Skin epidermis (tissue), 12 donors: ENCODE data around the gene MSTN.
"Not testable (repeated sequence)": the region's sequence is repeated elsewhere in the genome, so short reads cannot be mapped to it uniquely, and the experiment has no call there.

Experiments used
- H3K27ac ChIP-seq, 21 experiments: fragments of 200-600 bp; sonication (generic) in 11 of 21; one replicate each; pipeline ENCODE4 v1.5.0; 2020; ENCODE audit warnings: mild to moderate bottlenecking in 3 of 21, inconsistent platforms in 2 of 21, moderate library complexity in 2 of 21
- H3K4me3 ChIP-seq, 7 experiments: fragments of 200-600 bp; sonication (generic) in 2 of 7; one replicate each; pipeline ENCODE4 v1.5.0; 2020; ENCODE audit warnings: inconsistent platforms in 2 of 7, mild to moderate bottlenecking in 2 of 7, moderate library complexity in 1 of 7

Gene MSTN

DNA sequence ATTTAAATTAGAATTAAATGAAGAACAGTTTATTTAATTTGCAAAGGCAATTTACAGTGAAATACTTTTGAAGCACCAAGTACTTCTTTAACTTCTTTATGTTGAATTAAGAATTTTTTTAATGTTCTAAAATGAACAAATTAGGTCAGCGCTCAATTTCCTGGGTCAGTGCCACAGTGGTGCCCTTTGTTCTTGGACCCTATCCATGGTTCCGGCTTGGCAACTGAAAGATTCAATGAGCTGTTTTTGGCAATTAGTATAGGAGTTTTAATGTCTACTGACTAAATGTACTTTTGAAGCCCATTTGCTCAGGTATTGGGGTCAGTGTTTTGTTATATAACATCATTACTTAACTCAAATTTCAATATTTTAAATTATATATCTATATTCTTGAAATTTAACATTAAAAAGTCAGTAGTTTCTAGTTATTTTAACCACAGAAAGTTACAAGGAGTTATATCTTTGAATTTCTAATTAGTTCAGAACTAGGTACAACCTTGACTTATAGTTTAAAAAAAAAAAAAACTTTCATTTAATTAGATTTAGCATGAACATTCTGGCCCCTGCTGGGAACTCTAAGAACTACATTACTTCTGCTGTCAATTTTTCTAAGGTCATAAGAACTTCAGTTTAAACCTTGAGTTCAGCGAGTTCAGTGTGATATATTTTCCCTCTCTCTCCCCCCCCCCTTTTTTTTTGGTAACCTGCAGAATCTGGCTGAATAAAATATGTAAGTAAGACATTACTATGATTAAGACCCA lies 7.6 kb upstream of the MSTN start:
- no peak overlapping the region for H3K4me3 ChIP-seq
- H3K27ac ChIP-seq = no peak overlapping the region

DNA sequence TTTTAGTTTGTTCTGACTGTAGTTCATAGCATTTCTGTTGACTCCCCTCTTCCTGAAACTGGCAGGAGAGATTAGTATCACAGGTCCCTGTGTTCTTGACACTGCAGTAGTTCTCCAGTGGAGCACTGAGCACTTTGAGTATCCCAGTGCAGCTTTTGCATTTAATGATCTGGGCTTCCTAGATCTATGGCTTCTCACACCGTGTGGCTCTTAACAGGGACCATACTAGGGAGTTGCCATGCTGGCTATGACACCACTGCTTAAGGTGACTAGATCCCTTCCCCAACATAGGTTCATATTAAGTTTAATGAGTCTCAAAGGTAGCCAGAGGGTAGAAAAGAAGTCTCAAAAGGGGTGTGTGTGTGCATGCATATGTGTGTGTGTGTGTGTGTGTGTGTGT lies 6.2 kb upstream of the MSTN start:
- no peak overlapping the region for H3K4me3 ChIP-seq
- no peak overlapping the region for H3K27ac ChIP-seq

DNA sequence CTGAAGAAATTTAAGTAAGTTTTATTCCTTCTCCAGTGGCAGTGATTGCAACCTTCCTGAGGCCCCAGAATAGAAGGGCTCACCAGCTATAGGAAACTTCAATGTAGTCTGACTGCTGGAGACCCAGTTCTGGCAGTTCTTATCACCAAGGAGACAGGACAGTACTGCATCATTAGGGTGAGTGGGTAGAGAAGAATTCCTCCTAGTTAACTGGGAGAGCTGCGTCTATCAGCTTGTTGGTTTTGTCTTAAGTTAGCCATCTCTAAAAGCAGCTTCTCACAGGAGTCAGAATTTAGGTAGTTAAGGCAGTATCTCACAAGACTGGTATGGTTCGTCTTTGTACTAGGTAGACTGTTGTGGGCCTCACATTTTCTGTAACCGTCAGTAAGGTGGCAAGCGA lies 3.3 kb upstream of the MSTN start:
- Histone ChIP-seq H3K4me3 (no peak overlapping the region), H3K27ac (no peak overlapping the region)

DNA sequence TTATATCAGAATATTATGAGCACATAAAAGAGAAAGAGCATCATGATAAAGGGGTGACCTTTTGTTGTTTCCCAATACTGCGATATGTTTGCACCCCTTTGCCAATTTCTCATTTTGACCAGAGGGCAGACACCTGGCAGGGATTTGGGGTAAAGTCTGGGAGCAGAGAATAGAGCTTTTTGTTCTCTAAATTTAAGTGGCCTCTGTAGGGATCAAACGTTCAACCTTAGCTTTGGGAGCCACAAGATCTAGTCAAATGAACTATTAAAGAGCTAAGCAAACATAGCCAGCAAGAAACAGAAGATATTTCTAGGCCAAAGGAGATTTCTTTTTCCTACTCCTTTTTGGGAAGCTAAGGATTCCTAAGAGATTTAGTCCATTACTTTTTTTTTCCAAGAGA lies 1.1 kb upstream of the MSTN start:
- no peak overlapping the region for H3K27ac ChIP-seq
- H3K4me3 ChIP-seq = no peak overlapping the region

DNA sequence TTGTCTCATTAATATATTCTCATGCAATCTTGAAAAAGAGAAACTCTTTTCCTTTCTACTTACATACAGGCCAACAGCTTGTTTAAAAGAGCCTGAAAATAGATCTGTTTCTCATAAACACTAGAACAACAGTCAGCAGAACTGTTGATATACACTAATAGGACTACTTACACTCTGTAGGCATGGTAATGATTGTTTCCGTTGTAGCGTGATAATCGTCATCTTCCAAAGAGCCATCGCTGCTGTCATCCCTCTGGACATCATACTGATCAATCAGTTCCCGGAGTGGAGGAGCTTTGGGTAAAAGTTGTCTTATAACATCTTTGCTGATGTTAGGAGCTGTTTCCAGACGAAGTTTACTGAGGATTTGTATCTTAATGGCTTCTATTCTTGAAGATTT lies 476 bp downstream of the MSTN start:
- H3K4me3 ChIP-seq = no peak overlapping the region
- H3K27ac ChIP-seq = peak overlapping the region in 1 of 21 experiments; percentile 9

DNA sequence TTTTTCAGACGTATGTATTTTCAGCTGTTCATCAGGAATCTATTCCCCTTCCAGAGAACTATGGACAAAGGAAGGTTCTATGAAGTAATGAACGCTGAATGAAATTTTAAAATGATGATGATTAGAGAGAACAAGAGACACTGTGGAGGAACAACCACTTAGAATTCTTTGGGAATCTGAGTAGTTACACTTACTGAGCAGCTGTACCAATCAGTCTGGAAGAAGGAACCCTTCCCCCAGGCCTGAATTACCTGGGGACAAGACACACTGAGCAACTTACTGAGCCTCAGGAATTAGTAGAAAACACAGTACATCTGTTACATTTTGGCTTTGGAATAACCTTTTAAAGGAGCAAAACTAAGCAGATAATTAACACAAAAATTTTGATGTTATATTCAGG lies 1.9 kb downstream of the MSTN start:
- H3K27ac ChIP-seq = no peak overlapping the region
- H3K4me3 ChIP-seq = no peak overlapping the region

DNA sequence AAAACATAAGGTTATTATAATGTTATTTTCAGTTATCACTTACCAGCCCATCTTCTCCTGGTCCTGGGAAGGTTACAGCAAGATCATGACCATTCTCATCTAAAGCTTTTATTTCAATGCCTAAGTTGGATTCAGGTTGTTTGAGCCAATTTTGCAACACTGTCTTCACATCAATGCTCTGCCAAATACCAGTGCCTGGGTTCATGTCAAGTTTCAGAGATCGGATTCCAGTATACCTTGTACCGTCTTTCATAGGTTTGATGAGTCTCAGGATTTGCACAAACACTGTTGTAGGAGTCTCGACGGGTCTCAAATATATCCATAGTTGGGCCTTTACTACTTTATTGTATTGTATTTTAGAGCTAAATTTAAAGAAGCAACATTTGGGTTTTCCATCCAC lies 2.5 kb downstream of the MSTN start:
- Histone ChIP-seq H3K27ac (no peak overlapping the region), H3K4me3 (no peak overlapping the region)

DNA sequence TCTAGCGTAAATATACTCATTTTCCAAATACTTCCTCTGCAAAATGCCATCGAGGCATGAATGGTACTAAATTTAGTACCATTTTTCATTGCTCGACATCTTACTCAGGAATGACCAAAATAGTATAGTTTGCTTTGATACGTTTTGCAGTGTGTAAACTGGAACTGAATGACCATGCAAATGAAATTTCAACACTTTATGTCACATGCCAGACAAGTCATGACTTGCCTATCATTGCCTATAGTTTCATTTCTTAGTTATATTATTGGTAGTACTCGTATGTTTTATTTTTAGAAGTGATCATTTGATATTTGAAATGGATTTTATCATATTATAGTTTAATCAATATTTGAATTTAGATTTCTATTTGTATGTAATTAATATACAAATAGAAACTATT lies 9.1 kb downstream of the MSTN start:
- H3K4me3 ChIP-seq = no peak overlapping the region

DNA sequence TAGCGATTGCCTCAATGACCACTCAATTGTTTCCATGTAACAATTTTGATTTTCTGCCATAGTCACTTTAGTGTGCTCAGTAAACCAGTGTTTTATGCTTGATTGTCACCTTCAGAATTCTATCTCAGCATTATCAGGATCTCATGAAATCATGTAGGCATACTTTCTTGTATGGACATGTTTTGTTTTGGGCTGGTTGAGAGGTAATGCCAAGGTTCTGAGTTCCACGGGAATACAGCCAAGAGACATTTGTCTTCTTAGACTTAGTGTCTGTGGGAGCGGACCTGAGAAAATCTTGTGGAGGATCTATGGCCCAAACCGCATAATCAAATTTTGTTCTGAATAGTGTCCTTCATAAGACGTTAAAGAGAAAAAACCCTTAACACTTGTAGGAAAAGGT lies 10.2 kb downstream of the MSTN start:
- Histone ChIP-seq H3K27ac (no peak overlapping the region), H3K4me3 (no peak overlapping the region)

More for the DNA sequence above, 9.1 kb downstream of the MSTN start:
- H3K27ac ChIP-seq = no peak overlapping the region

DNA sequence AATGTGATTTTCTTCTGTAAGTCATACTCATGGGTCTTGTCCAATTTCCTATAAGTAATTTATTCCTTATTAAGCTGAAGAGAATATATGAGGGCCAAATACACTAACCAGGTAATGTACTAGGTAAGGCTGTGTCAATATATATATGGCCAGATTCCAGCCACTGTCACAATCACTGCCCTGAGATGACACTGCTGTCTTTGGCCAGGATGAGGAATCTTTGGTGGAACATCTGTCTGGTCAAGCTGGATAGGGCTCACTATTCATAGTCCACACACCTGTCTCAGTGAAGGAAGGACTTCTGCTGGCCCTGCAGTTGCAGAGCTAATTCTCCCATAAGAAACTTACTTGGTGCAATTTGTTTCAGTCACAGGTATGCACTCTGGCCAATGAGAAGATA lies 11.3 kb downstream of the MSTN start:
- Histone ChIP-seq H3K4me3 (no peak overlapping the region), H3K27ac (no peak overlapping the region)

DNA sequence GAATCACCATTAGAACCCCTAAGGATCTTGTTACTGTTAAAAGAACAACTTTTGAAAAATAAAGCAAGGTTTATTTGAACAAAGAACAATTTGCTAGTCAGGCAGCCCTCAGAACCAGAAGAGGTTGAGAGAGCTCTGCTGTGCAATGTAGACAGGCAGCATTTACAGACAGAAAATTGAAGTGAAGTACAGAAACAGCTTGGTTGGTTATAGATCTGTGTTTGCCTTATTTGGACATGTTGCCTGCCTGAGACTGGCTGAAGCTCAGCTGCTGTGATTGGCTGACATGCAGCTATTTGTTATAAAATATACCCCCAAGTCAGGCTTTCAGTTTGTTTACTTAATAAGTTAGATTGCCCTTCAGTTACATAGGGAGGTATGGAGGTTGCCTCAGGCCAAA lies 12.5 kb downstream of the MSTN start:
- H3K4me3 ChIP-seq = no peak overlapping the region
- no peak overlapping the region for H3K27ac ChIP-seq

DNA sequence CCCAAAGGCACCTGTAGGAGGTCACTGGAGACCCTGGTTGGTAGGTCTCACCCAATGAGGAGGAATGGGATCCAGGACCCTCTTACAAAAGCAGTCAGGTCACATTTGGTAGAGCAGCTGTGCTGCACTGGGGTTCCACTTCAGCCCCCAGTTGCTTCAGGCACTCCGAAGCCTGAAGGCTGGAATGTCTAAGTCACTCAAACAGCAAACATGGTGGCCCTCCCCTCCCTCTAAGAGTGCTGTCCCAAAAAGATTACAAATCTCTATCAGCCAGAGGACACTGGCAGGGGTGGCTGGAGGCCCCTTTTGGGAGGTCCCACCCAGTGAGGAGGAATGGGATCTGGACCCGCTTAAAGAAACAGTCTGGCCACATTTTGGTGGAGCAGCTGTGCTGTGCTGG lies 17.7 kb downstream of the MSTN start:
- H3K4me3 ChIP-seq = no peak overlapping the region
- H3K27ac ChIP-seq = no peak overlapping the region

DNA sequence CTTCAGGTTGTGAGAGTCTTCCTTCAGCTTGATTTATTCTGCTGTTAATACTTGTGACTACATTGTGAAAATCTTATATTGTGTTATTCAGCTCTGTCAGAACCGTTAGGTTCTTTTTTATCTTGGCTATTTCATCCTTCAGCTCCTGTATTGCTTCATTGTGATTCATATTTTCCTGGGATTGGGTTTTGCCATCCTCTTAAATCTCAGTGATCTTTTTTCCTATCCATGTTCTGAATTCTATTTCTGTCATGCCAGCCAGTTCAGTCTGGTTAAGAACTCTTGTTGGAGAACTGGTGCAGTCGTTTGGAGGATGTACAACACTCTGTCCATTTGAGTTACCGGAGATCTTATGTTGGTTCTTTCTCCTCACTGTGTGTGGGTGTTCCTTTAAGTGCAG lies 19.1 kb downstream of the MSTN start:
- Histone ChIP-seq H3K27ac (no peak overlapping the region), H3K4me3 (no peak overlapping the region)

DNA sequence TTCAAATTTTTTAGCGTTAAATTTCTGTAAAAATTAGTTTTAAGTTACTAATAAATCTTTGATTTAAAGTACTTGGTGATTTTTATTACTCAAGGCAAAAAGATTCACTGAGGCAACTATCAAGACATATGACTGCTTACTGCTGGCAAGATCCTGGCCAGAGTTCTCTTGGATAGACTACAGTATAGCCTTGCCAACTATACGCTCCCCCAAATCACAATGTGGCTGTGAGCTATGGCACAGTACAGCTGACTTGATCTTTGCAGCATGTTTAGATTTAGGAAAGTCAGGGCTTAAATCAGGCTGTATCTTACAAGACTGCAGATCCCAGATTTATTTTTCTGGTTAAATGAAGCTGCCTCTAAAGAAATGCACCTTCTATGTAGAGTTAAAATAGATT lies 26.5 kb downstream of the MSTN start:
- no peak overlapping the region for H3K4me3 ChIP-seq

DNA sequence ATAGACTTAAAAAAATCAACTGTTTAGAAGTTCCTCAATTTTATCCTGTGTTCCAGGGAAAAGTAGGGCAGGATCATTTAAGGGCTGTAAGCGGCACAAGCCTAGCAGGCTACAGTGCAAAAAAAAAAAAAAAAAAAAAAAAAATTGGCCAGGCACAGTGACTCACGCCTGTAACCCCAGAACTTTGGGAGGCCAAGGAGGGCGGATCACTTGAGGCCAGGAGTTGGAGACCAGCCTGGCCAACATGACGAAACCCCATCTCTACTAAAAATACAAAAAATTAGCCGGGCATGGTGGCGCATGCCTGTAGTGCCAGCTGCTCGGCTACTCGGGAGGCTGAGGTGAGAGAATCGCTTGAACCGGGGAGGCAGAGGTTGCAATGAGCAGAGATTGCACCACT lies 28.1 kb downstream of the MSTN start:
- H3K27ac ChIP-seq = not testable (repeated sequence)

More for the DNA sequence above, 26.5 kb downstream of the MSTN start:
- no peak overlapping the region for H3K27ac ChIP-seq

DNA sequence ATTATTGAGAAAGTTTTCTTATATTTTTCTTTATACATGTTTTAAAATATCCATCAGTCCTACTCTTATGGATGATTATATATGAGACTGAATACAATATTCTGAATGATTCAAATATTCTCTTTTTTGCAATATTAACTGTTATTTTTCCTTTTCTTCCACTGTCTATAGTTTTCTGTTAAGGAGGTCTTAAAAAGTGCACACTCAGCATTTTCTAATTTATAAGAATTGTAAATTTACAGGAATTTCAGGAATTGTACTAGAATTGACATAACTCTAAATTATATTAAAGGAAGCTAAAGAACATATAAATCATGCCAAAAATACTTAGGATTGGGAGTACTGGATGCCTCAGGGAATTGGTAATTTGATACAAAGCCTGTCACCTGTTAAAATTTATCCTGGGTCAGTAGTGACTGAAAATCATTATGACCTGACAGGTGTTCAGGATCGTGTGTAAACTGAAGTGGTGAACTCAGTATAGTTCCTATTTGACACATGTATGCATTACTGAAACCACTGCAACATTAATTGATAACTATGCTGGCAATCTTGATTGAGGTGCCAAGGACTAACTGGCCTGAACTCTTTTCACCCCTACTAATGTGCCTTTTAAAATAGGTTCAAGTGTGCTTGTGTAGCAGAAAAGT lies 30.4 kb downstream of the MSTN start:
- H3K27ac ChIP-seq = no peak overlapping the region
- no peak overlapping the region for H3K4me3 ChIP-seq

More for the DNA sequence above, 28.1 kb downstream of the MSTN start:
- not testable (repeated sequence) for H3K4me3 ChIP-seq

DNA sequence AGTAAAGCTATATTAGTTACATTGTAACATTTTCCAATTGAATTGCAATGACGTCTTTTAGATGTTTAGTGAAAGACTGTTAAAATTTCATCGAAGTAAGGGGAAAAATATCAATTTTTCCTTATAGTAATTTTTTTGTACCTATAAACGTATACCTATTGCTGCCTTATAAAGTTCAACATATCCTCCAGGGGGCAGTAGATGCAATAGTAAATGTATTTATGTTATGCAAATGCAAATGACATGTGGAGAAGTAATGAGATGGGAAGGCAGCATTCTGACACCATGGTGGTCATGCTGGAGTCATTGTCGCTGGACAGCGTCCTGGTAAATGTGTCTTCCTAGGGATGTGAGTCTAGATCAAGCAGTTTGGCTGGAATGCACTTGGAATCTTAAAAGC lies 38.7 kb downstream of the MSTN start:
- no peak overlapping the region for H3K4me3 ChIP-seq

DNA sequence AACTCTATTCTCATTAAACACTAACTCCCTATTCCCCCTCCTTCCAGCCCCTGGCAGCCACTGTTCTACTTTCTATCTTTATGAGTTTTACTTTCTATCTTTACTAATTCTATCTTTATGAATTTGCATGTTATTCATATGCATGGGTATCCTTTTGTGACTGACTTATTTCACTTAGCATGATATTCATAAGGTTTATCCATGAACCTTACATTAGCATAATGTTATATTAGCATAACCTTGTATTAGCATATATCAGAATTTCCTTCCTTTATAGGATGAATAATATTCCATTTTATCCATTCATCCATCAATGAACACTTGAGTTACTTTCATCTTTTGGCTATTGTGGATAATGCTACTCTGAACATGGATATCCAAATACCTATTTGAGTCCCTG lies 41.8 kb downstream of the MSTN start:
- Histone ChIP-seq H3K27ac (no peak overlapping the region), H3K4me3 (no peak overlapping the region)

More for the DNA sequence above, 38.7 kb downstream of the MSTN start:
- no peak overlapping the region for H3K27ac ChIP-seq

DNA sequence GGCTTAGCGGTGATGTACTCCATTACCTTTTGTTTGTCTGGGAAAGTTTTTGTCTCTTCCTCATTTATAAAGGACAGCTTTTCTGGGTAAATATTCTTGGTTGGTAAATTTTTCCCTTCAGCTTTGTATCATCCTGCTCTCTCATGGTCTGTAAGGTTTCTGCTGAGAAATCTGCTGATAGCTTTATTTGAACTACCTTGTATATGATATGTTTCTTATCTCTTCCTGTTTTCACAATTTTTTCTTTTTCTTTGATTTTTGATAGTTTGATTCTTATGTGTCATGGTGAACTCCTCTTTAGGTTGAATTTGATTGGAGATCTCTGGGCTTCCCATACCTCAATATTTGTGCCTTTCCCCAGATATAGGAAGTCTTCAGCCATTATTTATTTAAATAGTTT lies 44.7 kb downstream of the MSTN start:
- no peak overlapping the region for H3K4me3 ChIP-seq
- no peak overlapping the region for H3K27ac ChIP-seq

DNA sequence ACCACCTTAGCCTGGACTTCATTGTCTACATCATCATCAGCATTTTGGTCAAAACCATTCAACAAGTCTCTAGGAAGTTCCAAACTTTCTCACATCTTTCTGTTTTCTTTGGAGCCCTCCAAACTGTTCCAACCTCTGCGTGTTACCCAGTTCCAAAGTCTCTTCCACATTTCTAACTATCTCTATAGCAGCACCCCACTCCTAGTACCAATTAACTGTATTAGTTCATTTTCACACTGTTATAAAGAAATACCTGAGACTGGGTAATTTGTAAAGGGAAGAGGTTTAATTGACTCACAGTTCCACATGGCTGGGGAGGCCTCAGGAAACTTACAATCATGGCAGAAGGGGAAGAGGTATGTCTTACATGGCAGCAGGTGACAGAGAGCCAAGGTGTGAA lies 46.6 kb downstream of the MSTN start:
- H3K27ac ChIP-seq = not testable (repeated sequence)

More for the DNA sequence above, 46.6 kb downstream of the MSTN start:
- H3K4me3 ChIP-seq = not testable (repeated sequence)
